Nasal cavity respiratory epithelium epithelial cell of viscerocranial mucosa (primary cell): ENCODE measurements around the gene PIP5K1A. TPM values are rescaled to one million over a fixed set of nuclear protein-coding genes. Genes with fewer than 3 reads are reported as not detected.

Experiments used
- total RNA-seq: library from RNA; depleted of rRNA; stranded (reverse); fragments of >200 nt; gene quantifications from 2 replicates; pipeline ENCODE4 v1.2.3, GENCODE V29; 2014

Gene PIP5K1A
- total RNA-seq = 84.6 and 96.4 TPM in 2 replicates

GRCh38 chr1:151198254-151199127 is at the start of gene PIP5K1A:
Gene PIP5K1A (plus strand): TSS chr1:151198552. CDS start chr1:151198997, 445 bp downstream.

GRCh38 chr1:151156515-151156819 is 41.9 kb upstream of the PIP5K1A start, which contains the start of gene TNFAIP8L2:
Gene TNFAIP8L2 (plus strand): TSS chr1:151156649. CDS start chr1:151158698, 2,049 bp downstream.

GRCh38 chr1:151165738-151166504 is 32.4 kb upstream of the PIP5K1A start, which contains the start of the genes LYSMD1 and SCNM1:
Gene LYSMD1 (minus strand): TSS chr1:151165902. CDS start chr1:151165258, 644 bp downstream.
Gene SCNM1 (plus strand): TSS chr1:151166144. CDS start chr1:151166153, 9 bp downstream.

GRCh38 chr1:151175863-151176262 is 22.5 kb upstream of the PIP5K1A start, which contains the start of gene TMOD4:
Gene TMOD4 (minus strand): TSS chr1:151175981. CDS start chr1:151174875, 1,106 bp downstream.

GRCh38 chr1:151189637-151190445 is 8.5 kb upstream of the PIP5K1A start, which contains the start of gene VPS72:
Gene VPS72 (minus strand): TSS chr1:151190197. CDS start chr1:151190121, 76 bp downstream.

GRCh38 chr1:151254217-151255213 is 56.2 kb downstream of the PIP5K1A start, which contains the start of gene PSMD4:
Gene PSMD4 (plus strand): TSS chr1:151254734. CDS start chr1:151254783, 49 bp downstream.

GRCh38 chr1:151281969-151282882 is 83.9 kb downstream of the PIP5K1A start, which contains the start of gene ZNF687:
Gene ZNF687 (plus strand): TSS chr1:151282299. CDS start chr1:151286292, 3,993 bp downstream.

Other genes starting within 250 kb of the PIP5K1A start
- 83.7 and 101 TPM in 2 replicates for gene CERS2, start 223.7 kb upstream of the PIP5K1A start, total RNA-seq
- gene ANXA9, start 216.3 kb upstream of the PIP5K1A start, total RNA-seq = 0.50 and 0.68 TPM in 2 replicates
- 5.5 and 10.3 TPM in 2 replicates for gene MINDY1, start 191.7 kb upstream of the PIP5K1A start, total RNA-seq
- 10.3 and 11.6 TPM in 2 replicates for gene PRUNE1, start 190.1 kb upstream of the PIP5K1A start, total RNA-seq
- 3.3 and 7.5 TPM in 2 replicates for gene BNIPL, start 162.0 kb upstream of the PIP5K1A start, total RNA-seq
- gene C1orf56, start 150.8 kb upstream of the PIP5K1A start, total RNA-seq = 0.71 and 1.0 TPM in 2 replicates
- 111 and 152 TPM in 2 replicates for gene CDC42SE1, start 138.9 kb upstream of the PIP5K1A start, total RNA-seq
- 1.7 and 3.3 TPM in 2 replicates for gene MLLT11, start 138.2 kb upstream of the PIP5K1A start, total RNA-seq
- gene GABPB2, start 127.8 kb upstream of the PIP5K1A start, total RNA-seq = 17.1 and 27.1 TPM in 2 replicates
- gene SEMA6C, start 51.9 kb upstream of the PIP5K1A start, total RNA-seq = 0.34 and 1.3 TPM in 2 replicates
- not detected in 2 replicates for gene TNFAIP8L2, start 41.9 kb upstream of the PIP5K1A start, total RNA-seq
- 5.8 and 6.5 TPM in 2 replicates for gene LYSMD1, start 32.6 kb upstream of the PIP5K1A start, total RNA-seq
- 24.1 and 24.3 TPM in 2 replicates for gene SCNM1, start 32.4 kb upstream of the PIP5K1A start, total RNA-seq
- gene TMOD4, start 22.6 kb upstream of the PIP5K1A start, total RNA-seq = 0.21 TPM in 1 of 2 replicates, not detected in the other
- 48.7 and 56.0 TPM in 2 replicates for gene VPS72, start 8.4 kb upstream of the PIP5K1A start, total RNA-seq
- gene PSMD4, start 56.2 kb downstream of the PIP5K1A start, total RNA-seq = 166 and 202 TPM in 2 replicates
- gene ZNF687, start 83.7 kb downstream of the PIP5K1A start, total RNA-seq = 12.3 and 17.9 TPM in 2 replicates
- gene PI4KB, start 128.9 kb downstream of the PIP5K1A start, total RNA-seq = 27.7 and 51.7 TPM in 2 replicates
- 11.3 and 37.7 TPM in 2 replicates for gene RFX5, start 148.7 kb downstream of the PIP5K1A start, total RNA-seq
- 1.0 and 2.7 TPM in 2 replicates for gene SELENBP1, start 174.2 kb downstream of the PIP5K1A start, total RNA-seq
- 210 and 365 TPM in 2 replicates for gene PSMB4, start 201.0 kb downstream of the PIP5K1A start, total RNA-seq